Upper lobe of left lung (tissue), 6 donors: Measurements from ENCODE around the gene SLX4IP. TPM values are rescaled to one million over a fixed set of nuclear protein-coding genes. Genes with fewer than 3 reads are reported as not detected.

ENCODE experiments used
- ATAC-seq, 2 donors: fragments of 200-7000 bp; cut with Tn5 transposase; one replicate each; pipeline ENCODE4 v1.9.1; 2022; ENCODE audit warnings: mild to moderate bottlenecking in 2 of 2, moderate library complexity in 2 of 2; ENCODE audit not compliant: low FRiP score in 2 of 2
- DNase-seq, 2 donors: peaks; one replicate each; pipeline ENCODE4 v3.0.0-alpha.2; 2019 to 2020
- H3K27ac ChIP-seq, 4 donors: fragments of 200-600 bp; sonication (generic); one replicate each; pipeline ENCODE4 v1.5.1; 2016 to 2019
- H3K27me3 ChIP-seq, 4 donors: fragments of 200-600 bp; sonication (generic); one replicate each; pipeline ENCODE4 v1.5.1; 2017 to 2019
- H3K36me3 ChIP-seq, 4 donors: fragments of 200-600 bp; sonication (generic); one replicate each; pipeline ENCODE4 v1.5.1; 2016 to 2019
- H3K4me1 ChIP-seq, 4 donors: fragments of 200-600 bp; sonication (generic); one replicate each; pipeline ENCODE4 v1.5.1; 2018 to 2019
- H3K4me3 ChIP-seq, 4 donors: fragments of 200-600 bp; sonication (generic); one replicate each; pipeline ENCODE4 v1.5.1; 2017 to 2019; ENCODE audit warnings: mild to moderate bottlenecking in 2 of 4, moderate library complexity in 1 of 4
- H3K9me3 ChIP-seq, 4 donors: fragments of 200-600 bp; sonication (generic); one replicate each; pipeline ENCODE4 v1.5.1; 2018 to 2019
- CTCF ChIP-seq, 6 experiments: fragments of 450-650 bp in 4 of 6; fragments of 200-600 bp in 2 of 6; sonication (generic) in 2 of 6; IDR thresholded peaks; one replicate each; pipeline ENCODE4 v1.5.1; 2016 to 2019; ENCODE audit warnings: antibody characterized with exemption in 6 of 6
- EP300 ChIP-seq, 4 donors: sonication (generic); formaldehyde crosslinking; IDR thresholded peaks; one replicate each; pipeline ENCODE4 v1.5.1; 2017; ENCODE audit warnings: antibody characterized with exemption in 4 of 4, control low read depth in 2 of 4
- POLR2A ChIP-seq, 4 donors: fragments of 450-650 bp; IDR thresholded peaks; one replicate each; pipeline ENCODE4 v1.5.1; 2016 to 2017; ENCODE audit warnings: antibody characterized with exemption in 4 of 4, mild to moderate bottlenecking in 2 of 4
- POLR2AphosphoS5 ChIP-seq, 2 donors: sonication (generic); formaldehyde crosslinking; IDR thresholded peaks; one replicate each; pipeline ENCODE4 v1.5.1; 2017; ENCODE audit warnings: antibody characterized with exemption in 2 of 2
- WGBS, 2 donors: methylation state at CpG; one replicate each; pipeline ENCODE4 v1.1.5; 2017 to 2018; 5-methylcytosine and 5-hydroxymethylcytosine counted together
- total RNA-seq, 6 donors: library from RNA; depleted of rRNA in 4 of 6; stranded (reverse); fragments of >200 nt in 4 of 6; gene quantifications; one replicate each; pipeline versions ENCODE4 v1.1.0 to v1.2.1, GENCODE V29; 2016 to 2021
- donor health status: DM: no; HTN: no; CAD: no; lungs with moderate emphysema.
- donor health status: DM: no; HTN: yes; CAD: no; lungs with severe emphysema.

SLX4IP gene
- total RNA-seq, 6 donors from 2014 or later: 3.2 to 6.0 (median 4.5) TPM

DNA sequence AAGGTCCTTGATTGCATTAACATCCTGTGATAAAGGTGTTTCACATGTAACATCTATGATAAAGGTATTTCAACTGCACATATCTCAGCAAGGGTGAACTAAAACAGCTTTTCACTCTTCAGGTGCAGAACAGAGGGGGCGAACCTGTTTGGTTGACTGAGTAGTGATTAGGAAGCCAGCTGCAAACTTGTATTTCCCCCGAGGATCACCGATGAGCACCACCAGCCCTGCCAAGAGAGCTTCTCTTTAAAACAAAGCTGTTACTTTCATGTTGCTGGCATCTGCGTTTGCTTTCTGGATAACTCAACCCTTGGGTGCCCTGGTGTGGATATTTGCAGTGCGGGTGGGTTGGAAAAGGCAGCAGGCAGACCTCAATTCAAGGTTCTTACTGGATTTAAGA, 199.1 kb downstream of the SLX4IP start:
- Histone ChIP-seq H3K27me3 (no peaks in the 10 kb centered on the region), H3K4me1 (peaks cover 13 to 21% (median 20%) of the 10 kb centered on the region in 4 donors), H3K27ac (no peak overlapping the region), H3K9me3 (no peaks in the 10 kb centered on the region), H3K36me3 (peaks cover 0 to 16% (median 4%) of the 10 kb centered on the region in 4 donors), H3K4me3 (no peak overlapping the region)
- TF ChIP-seq EP300 (IDR thresholded peaks at IDR 0.05) (no peak), POLR2A (IDR thresholded peaks at IDR 0.05) (no peak), CTCF (IDR thresholded peaks at IDR 0.05) (no peak), POLR2AphosphoS5 (IDR thresholded peaks at IDR 0.05) (no peak)
- ATAC-seq (no peak), DNase-seq (no peak)
- WGBS, 2 donors: 78 to 79% methylated on average over 5 of the region's 5 CpGs

DNA sequence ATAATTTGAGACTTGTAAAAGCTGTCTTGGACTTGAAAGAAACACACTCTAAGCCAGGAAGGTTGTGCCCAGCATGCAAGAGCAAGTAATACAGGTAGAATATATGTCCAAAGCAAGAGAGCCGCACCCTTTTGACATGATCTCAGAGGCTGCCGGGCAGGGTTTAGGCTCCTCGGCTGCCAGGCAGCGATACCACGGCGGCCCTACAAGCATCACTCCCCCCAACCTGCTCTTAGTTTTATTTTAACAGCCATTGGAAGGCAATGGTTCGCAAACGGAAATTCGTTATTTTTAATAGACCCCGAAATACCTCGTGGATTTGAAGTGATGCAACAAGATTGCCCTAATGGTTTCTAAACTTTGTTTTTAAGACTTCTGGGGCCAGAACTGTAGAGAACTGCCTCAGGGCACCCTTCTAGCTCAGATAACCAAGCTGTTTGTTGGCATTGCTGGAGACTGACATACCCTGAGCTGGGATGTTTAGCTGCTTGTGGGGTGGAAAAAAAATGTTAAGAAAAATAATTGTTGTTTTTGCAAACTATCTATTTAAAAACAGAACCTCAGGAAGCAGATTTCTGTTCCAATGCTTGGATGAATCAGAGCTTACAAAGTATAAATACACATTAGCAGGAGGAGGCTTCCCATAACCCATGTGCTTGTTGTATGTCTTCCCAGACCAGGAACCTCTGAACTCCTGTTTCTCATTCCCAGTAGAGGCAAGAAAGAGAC, 199.7 kb downstream of the SLX4IP start:
- H3K9me3 ChIP-seq: no peaks in the 10 kb centered on the region
- TF ChIP-seq CTCF (IDR thresholded peaks at IDR 0.05): no peak
- no peak for TF ChIP-seq POLR2A (IDR thresholded peaks at IDR 0.05)
- no peak for TF ChIP-seq POLR2AphosphoS5 (IDR thresholded peaks at IDR 0.05)
- TF ChIP-seq EP300 (IDR thresholded peaks at IDR 0.05): no peak
- whole genome bisulfite sequencing, 2 donors: 90% methylated on average over 11 of the region's 11 CpGs
- H3K27me3 ChIP-seq: no peaks in the 10 kb centered on the region
- no peak overlapping the region for H3K27ac ChIP-seq
- H3K4me3 ChIP-seq: no peak overlapping the region
- H3K4me1 ChIP-seq: peaks cover 13 to 21% (median 20%) of the 10 kb centered on the region in 4 donors
- ATAC-seq: no peak
- DNase-seq: no peak
- H3K36me3 ChIP-seq: peaks cover 4 to 22% (median 10%) of the 10 kb centered on the region in 4 donors

DNA sequence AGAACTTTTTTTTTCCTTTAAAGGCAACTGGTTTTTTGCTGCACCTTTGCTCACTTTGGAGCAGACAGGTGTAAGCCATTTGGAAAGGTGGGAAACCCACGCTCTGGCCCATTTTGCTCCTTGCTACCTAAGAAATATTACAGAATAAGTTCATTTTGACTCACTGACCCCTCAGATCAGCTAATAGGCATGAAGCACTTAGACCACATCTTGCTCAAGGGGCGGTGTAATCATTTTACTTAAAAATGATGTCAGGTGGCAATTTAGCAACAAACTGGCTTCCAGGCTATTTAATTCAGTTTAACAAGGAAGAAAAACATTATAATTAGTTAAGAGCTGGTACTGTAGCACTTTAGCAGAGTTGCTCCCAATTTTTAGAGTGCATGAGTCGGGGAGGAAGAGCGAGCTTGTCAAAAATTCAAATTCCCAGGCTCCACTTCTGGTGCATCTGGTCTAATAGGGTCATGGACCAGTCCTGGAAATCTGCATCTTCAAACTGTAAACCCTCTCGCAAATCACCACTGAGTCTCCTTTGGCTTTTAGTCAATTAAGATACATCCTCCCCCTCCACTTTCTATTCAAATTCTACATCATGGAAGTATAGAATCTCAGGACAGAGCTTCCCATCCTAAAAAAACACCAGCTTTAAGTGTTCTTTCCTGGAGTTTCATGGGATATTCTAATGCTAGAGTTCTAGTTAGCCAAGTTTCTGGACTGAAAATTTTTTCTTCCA, 200.5 kb downstream of the SLX4IP start:
- no peak for ATAC-seq
- H3K27ac ChIP-seq: peak overlapping the region in 2 of 4 donors; percentile 45 to 63
- H3K27me3 ChIP-seq: no peaks in the 10 kb centered on the region

GRCh38 chr20:10636326-10636818, 201.3 kb downstream of the SLX4IP start:
- Histone ChIP-seq H3K4me1 (peaks cover 13 to 21% (median 20%) of the 10 kb centered on the region in 4 donors), H3K9me3 (no peaks in the 10 kb centered on the region), H3K27ac (peak overlapping the region in 3 of 4 donors; percentile 40 to 63 (median 45)), H3K36me3 (peaks cover 18 to 38% (median 25%) of the 10 kb centered on the region in 4 donors), H3K4me3 (no peak overlapping the region), H3K27me3 (no peaks in the 10 kb centered on the region)
- DNase-seq (no peak), ATAC-seq (peak in 1 of 2 donors; percentile 69)
- TF ChIP-seq EP300 (IDR thresholded peaks at IDR 0.05) (no peak), POLR2AphosphoS5 (IDR thresholded peaks at IDR 0.05) (no peak), CTCF (IDR thresholded peaks at IDR 0.05) (no peak), POLR2A (IDR thresholded peaks at IDR 0.05) (no peak)
- WGBS, 2 donors: 71 to 83% methylated on average over 5 of the region's 5 CpGs

More for the DNA sequence above, 200.5 kb downstream of the SLX4IP start:
- Histone ChIP-seq H3K4me1 (peaks cover 13 to 21% (median 20%) of the 10 kb centered on the region in 4 donors), H3K36me3 (peaks cover 11 to 30% (median 18%) of the 10 kb centered on the region in 4 donors), H3K9me3 (no peaks in the 10 kb centered on the region), H3K4me3 (no peak overlapping the region)
- WGBS, 2 donors: 91 to 95% methylated on average over 5 of the region's 5 CpGs
- no peak for DNase-seq
- TF ChIP-seq POLR2AphosphoS5 (IDR thresholded peaks at IDR 0.05) (no peak), POLR2A (IDR thresholded peaks at IDR 0.05) (no peak), EP300 (IDR thresholded peaks at IDR 0.05) (no peak), CTCF (IDR thresholded peaks at IDR 0.05) (no peak)
